Thyroid gland (tissue), 4 donors: ENCODE results near the gene RPTOR.

Experiments
- CTCF ChIP-seq, 6 experiments: fragments of 200-600 bp in 3 of 6; fragments of 450-650 bp in 3 of 6; sonication (generic) in 3 of 6; IDR thresholded peaks; one replicate each; pipeline ENCODE4 v1.5.1; 2016 to 2019; ENCODE audit warnings: antibody characterized with exemption in 6 of 6, mild to moderate bottlenecking in 2 of 6, inconsistent platforms in 1 of 6, moderate library complexity in 1 of 6
- POLR2A ChIP-seq, 2 donors: fragments of 450-650 bp; IDR thresholded peaks; one replicate each; pipeline ENCODE4 v1.6.1; 2017; ENCODE audit warnings: antibody characterized with exemption in 2 of 2, mild to moderate bottlenecking in 2 of 2, moderate library complexity in 1 of 2

- TF ChIP-seq CTCF (IDR thresholded peaks at IDR 0.05) (no peak), POLR2A (IDR thresholded peaks at IDR 0.05) (no peak)
These were observed 127.1 kb downstream of the RPTOR start for GRCh38 chr17:80671825-80672110.
